PFSK-1 (cell line): ENCODE data around the gene NUCB1.

Experiments used
- FOXP2 ChIP-seq: optimal IDR thresholded peaks from 2 replicates; pipeline ENCODE3; 2011; ENCODE audit warnings: borderline replicate concordance, control low read depth, inconsistent platforms; ENCODE audit not compliant: insufficient read depth; ENCODE audit errors: extremely low read length, extremely low read depth
- POLR2AphosphoS5 ChIP-seq: IDR thresholded peaks from 2 replicates; pipeline ENCODE4 v1.6.1; 2012; ENCODE audit warnings: low read depth, mild to moderate bottlenecking, control low read depth, low read length, moderate library complexity
- REST ChIP-seq, 2 experiments: IDR thresholded peaks; 2 replicates each; pipeline versions ENCODE4 v1.6.1 to v1.8.0; 2011 to 2012; ENCODE audit warnings: low read depth in 2 of 2, low read length in 2 of 2, control low read depth in 1 of 2, inconsistent platforms in 1 of 2, mild to moderate bottlenecking in 1 of 2, moderate library complexity in 1 of 2; ENCODE audit not compliant: insufficient read depth in 1 of 2
- SIN3A ChIP-seq: IDR thresholded peaks from 2 replicates; pipeline ENCODE4 v1.6.1; 2012; ENCODE audit warnings: mild to moderate bottlenecking, low read length, moderate library complexity, borderline replicate concordance; ENCODE audit not compliant: insufficient read depth
- TAF1 ChIP-seq: IDR thresholded peaks from 2 replicates; pipeline ENCODE4 v1.6.1; 2012; ENCODE audit warnings: low read length, control low read depth, borderline replicate concordance; ENCODE audit not compliant: insufficient read depth

GRCh38 chr19:48967346-48968178 lies 67.5 kb downstream of the NUCB1 start:
- TF ChIP-seq POLR2AphosphoS5 (peak; percentile 17; the same call in 1 of the 2 replicates), REST (IDR thresholded peaks at IDR 0.05; ENCODE audit: insufficient read depth in 1 of 2, low read depth in 2 of 2, low read length in 2 of 2) (no peak), SIN3A (no peak), FOXP2 (no peak), TAF1 (no peak)
